ENCODE measurements around the gene GALK1. TPM values are rescaled to one million over a fixed set of nuclear protein-coding genes. Genes with fewer than 3 reads are reported as not detected.

Gene GALK1
- total and polyA plus RNA-seq, 2 of the 13 experiments (the other 11 are each of a cell fraction or from before 2014, with no cell fraction given) = 59.9 to 93.6 TPM

- TF ChIP-seq ZNF687 (CRISPR knock-in tag; IDR thresholded peaks at IDR 0.05) = 0 out of 2 replicates have a peak, but pooled peaks have one; percentile 8
Observed at GRCh38 chr17:75773808-75774470, 8.9 kb upstream of the GALK1 start (continued).

GRCh38 chr17:75773121-75773807 is 8.3 kb upstream of the GALK1 start:
- no peak overlapping the region for H3K4me3 ChIP-seq (replicated peaks in 1 of 3; ENCODE audit: insufficient read depth in 1 of 3, low read depth in 2 of 3, low read length in 3 of 3)
- no peaks in the 10 kb centered on the region for H3K9me3 ChIP-seq (ENCODE audit: low read length)
- no peak overlapping the region for H2AFZ ChIP-seq (ENCODE audit: low read length)
- intact Hi-C loops (cut with micrococcal nuclease; ENCODE audit: unreplicated experiment) (no loop called here), in situ Hi-C loops (cut with HindIII; ENCODE audit: extremely low pct_ligation_motif_present, low pct_unique_long_range_greater_than_20kb) (no loop called here)
- no peak for DNase-seq (ENCODE audit: low spot score)
- H4K20me1 ChIP-seq (ENCODE audit: insufficient read depth, low read length) = peaks cover 19% of the 10 kb centered on the region
- no peak overlapping the region for H3K27ac ChIP-seq (ENCODE audit: extremely low read length, insufficient read depth, low read length)
- H3K79me2 ChIP-seq (ENCODE audit: insufficient read depth, low read length) = peaks cover 11% of the 10 kb centered on the region
- no peaks in the 10 kb centered on the region for H3K27me3 ChIP-seq (ENCODE audit: control insufficient read depth in 1 of 2, insufficient read depth in 2 of 2, low read length in 2 of 2)
- H3K4me2 ChIP-seq (ENCODE audit: low read depth, low read length) = no peak overlapping the region
- no TSS peak for BruUV-seq (replicated peaks)
- peaks cover 3 to 5% of the 10 kb centered on the region in 2 experiments; a peak in 4 of 5 replicates for H3K36me3 ChIP-seq (replicated peaks in 1 of 2; ENCODE audit: control insufficient read depth in 1 of 2, insufficient read depth in 2 of 2, low read length in 2 of 2)
- ChIA-PET POLR2A (interaction anchor here (1.2 to 13.1 kb wide), 6 partner anchors 10 to 82 kb away, joined by 4 to 390 read pairs (median 13); partner anchors contain the start of genes GALK1, UNK and WBP2), CTCF (ENCODE audit: low intra/inter-chr PET ratio, low total read pairs) (interaction anchor here (1.5 kb wide), 1 partner anchor 19 kb away, joined by 4 read pairs; no protein-coding TSS in a partner anchor)
- peak; percentile 26 for ATAC-seq
- WGBS (ENCODE audit: low lambda C conversion rate) = 68% methylated on average over 12 of the region's 12 CpGs
- peaks cover 75% of the 10 kb centered on the region for H3K4me1 ChIP-seq (ENCODE audit: insufficient read depth, low read length)
- FAIRE-seq = no peak
- H3K9ac ChIP-seq (ENCODE audit: insufficient read depth, low read depth, low read length) = no peak overlapping the region
- TF ChIP-seq TFDP1 (CRISPR knock-in tag; IDR thresholded peaks at IDR 0.05; ENCODE audit: borderline replicate concordance) (no peak), HOXA7 (CRISPR knock-in tag; IDR thresholded peaks at IDR 0.05) (no peak), SRY (CRISPR knock-in tag; IDR thresholded peaks at IDR 0.05) (no peak), NBN (conservative IDR thresholded peaks at IDR 0.05) (no peak), FIP1L1 (IDR thresholded peaks at IDR 0.05; ENCODE audit: borderline replicate concordance, insufficient read depth, low read depth, low read length) (no peak), ZNF670 (CRISPR knock-in tag; IDR thresholded peaks at IDR 0.05; ENCODE audit: borderline replicate concordance) (no peak), ZNF260 (CRISPR knock-in tag; IDR thresholded peaks at IDR 0.05; ENCODE audit: borderline replicate concordance, low read depth) (no peak), ERF (CRISPR knock-in tag; IDR thresholded peaks at IDR 0.05) (no peak), ETS1 (CRISPR knock-in tag; IDR thresholded peaks at IDR 0.05) (no peak), MLX (CRISPR knock-in tag; IDR thresholded peaks at IDR 0.05) (no peak), ZFX (CRISPR knock-in tag; IDR thresholded peaks at IDR 0.05; ENCODE audit: low read depth) (peak; percentile 21; the same call in 1 of the 2 replicates), THAP7 (CRISPR knock-in tag; IDR thresholded peaks at IDR 0.05) (no peak)

Data from HepG2 (cell line).